ENCODE results near the gene PADI1.
A peak's percentile ranks its signal among the peaks of the same experiment; 100 is the strongest.
"Not testable (repeated sequence)": the region's sequence is repeated elsewhere in the genome, so short reads cannot be mapped to it uniquely, and the experiment has no call there.

Gene PADI1

GRCh38 chr1:17218939-17219338 is 14.0 kb downstream of the PADI1 start:
- no peak for DNase-seq

DNA sequence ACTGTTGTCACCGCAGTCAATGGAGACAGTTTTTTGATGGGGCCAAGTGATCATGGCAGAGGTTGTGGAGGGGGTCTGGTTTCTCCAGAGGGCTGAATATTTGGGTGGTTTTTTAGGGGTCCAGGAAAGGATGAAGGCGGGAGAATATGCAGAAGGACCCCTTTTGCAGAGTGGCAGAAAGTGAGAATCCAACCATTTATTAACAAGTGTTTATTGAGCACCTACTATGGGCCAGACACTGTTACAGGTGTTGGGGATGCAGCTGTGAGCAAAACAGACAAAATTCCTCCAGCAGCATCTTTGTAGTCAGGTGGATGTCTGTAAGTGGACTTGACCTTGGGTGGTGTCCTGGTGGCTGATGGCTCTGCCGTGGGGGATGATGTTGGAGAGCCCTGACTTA is 15.4 kb downstream of the PADI1 start:
- DNase-seq: no peak

GRCh38 chr1:17222557-17222956 is 17.6 kb downstream of the PADI1 start:
- no peak for DNase-seq

- DNase-seq: no peak
Observed at GRCh38 chr1:17224434-17224833, 19.5 kb downstream of the PADI1 start.

- no peak for DNase-seq
Observed at GRCh38 chr1:17225140-17225539, 20.2 kb downstream of the PADI1 start.

- DNase-seq: no peak
Observed at GRCh38 chr1:17227358-17227915, 22.5 kb downstream of the PADI1 start.

DNA sequence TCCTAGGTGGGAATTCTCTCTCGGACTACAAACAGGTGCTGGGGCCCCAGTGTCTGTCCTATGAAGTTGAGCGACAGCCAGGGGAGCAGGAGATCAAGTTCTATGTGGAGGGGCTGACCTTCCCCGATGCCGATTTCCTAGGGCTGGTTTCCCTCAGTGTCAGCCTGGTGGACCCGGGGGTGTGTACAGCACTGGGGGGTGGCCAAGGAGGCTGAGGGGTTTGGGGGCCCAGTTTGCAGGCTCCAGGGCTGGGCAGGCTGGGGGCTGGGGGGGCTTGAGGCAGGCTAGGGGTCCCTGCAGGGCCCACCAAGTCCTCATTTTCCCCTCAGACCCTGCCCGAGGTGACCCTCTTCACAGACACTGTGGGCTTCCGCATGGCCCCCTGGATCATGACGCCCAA is 23.7 kb downstream of the PADI1 start:
- no peak for DNase-seq

- DNase-seq: no peak
Observed at GRCh38 chr1:17229379-17229778, 24.5 kb downstream of the PADI1 start.

DNA sequence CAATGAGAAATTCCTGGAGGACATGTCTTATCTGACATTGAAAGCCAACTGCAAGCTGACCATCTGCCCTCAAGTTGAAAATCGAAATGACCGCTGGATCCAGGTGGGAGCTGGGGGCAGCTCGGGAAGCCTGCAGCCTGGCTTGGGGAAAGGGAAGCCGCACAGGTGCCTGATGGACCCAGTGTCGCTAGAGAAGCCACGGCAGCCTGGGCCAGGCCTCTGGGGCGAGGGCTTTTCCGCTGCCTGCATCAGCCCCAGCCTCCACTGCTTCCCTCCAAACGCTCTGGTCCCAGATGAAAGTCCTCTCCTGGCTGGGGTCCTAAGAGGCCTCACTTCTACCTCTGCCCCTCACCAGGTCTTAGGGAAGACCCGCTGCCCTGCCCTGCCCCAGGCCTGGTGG is 25.2 kb downstream of the PADI1 start:
- no peak for DNase-seq

DNA sequence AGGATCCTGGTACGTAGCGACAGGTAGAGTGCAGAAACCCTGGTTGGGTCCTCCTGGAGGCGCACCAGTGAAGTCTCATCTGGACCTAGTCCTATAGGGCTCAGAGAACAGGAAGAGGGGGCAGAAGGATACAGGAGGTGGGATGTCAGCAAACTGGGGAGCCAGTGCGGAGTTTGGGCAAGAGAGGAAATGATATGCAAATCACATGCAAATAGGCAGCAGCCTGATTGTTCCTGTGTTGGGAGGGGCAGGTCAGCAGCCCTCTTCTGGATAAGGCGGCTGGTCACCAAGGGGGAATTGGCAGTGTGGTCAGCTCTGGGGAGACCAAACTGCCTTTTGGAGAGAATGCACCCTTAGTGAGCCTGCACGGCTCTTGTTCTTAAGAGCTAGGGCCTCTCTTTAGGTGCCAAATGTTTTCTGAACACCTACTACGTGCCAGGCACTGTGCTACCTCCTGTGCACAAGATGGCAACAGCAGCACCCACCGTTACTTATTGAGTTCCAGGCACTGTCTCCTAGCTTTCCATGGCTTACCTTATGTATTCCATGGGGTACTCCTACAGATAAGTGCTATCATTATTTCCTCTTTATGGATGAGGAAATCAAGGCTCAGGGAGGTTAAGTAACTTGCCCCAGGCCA is 25.9 kb downstream of the PADI1 start:
- DNase-seq: no peak

DNA sequence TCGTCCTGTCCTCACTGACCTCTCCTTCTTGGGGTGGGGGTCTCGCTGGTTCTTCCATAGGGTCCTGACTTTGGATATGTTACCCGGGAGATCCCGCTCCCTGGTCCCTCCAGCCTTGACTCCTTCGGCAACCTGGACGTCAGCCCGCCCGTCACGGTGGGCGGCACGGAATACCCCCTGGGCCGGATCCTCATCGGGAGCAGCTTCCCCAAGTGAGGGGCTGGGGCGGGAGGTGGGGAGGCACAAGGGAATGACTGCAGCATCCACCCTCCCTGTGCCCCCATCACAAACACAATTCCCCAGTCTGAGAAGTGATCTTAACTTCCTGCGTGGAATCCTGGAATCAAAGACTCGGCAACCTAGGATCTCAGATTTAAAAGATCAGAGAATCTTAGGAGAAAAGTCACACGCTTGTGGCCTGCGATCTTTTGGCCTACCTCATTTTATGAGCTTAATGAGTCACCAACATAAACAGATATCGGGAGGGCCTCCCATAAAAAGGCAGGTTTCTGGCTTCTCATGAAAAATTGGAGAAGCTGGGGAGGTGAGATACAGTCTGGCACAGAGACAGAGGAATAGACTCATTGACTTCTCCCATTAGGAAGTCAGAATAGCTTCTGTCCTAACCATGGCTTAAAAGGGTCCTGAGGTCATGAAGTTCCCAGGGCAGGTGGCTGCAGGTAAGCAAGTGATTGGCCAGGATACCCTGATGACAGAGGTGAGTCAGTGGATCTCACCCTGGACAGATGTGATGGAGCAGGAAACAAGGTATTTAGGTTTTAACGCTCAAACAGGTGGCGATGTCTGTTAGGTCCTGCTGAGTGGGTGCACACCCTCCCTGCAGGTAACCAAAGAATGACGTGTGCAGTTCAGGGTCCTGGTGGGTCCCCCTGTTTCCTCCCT is 28.1 kb downstream of the PADI1 start:
- no peak for DNase-seq

DNA sequence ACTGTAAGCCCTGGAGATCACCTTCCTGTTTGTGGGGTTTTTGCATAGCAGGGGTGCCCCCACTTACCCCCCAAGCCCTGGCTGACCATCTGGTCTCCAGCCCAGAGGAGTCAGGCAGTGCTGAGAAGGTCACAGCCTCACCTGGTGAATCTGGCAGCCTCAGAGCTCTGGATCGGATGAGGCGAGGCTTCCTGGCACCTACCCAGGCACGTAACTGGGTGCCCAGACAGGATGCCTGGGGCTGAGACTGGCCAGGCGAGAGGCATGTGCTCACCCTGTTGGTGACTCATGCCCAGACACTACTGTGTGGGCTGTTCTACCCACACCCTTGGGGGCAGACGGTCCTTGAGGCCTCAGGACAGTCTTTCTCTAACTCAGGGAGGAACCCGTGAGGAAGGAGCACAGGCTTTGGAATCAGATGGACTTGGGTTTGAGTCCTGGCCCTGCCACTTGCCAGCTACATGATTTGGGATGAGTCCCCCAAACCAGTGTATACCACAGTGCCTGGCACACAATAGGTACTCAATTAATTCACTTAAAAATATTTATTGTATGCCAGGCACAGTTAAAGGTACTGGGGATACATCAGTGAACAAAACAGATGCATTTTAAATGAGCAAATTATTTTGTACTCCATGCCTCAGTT is 28.9 kb downstream of the PADI1 start:
- DNase-seq: no peak

DNA sequence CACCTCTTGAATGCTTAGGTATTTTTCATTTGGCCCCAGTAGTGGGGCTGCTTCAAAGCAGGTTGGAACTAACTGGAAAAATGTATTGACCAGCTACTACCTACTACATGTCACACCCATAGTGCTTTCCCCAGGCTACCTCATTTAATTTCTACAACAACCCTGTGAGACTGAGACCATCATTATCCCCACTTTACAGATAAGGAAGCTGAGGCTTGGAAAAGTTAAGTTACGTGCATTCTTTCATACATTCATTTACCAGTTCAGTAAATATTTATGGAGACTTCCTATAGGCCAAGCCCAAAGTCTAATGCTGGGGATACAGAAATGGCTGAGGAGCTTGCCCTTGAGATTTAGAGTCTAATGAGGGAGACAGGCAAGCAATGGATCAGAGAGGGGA is 29.5 kb downstream of the PADI1 start:
- no peak for DNase-seq

DNA sequence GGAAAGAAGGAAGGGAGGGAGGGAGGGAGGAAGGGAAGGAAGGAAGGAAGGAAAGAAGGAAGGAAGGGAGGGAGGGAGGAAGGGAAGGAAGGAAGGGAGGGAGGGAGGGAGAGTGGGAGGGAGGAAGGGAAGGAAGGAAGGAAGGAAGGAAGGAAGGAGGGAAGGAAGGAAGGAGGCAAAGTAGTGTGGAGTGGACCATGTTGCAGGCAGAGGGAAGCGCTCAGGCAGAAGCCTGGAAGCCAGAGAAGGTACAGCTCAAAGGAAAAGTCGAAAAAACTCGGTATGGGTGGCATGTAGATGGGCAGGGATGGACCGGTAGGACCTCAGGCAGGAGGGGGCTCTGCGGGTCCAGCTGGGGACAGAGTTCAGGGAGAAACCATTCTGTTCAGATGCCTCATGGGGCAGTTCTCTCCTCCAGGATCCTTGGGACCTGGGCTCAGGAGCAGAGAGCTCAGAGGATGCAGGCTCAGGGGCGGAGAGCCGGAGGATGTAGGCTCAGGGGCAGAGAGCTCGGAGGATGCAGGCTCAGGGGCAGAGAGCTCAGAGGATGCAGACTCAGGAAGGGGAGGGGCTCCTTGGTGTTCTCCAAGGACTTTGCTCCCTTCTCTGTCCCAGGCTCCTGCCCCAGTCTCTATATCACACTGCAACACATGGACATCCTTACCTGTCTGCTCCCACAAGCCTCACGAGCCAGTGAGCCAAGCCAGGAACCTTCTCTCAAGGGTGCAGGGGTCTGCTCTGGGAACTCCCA is 30.4 kb downstream of the PADI1 start:
- no peak for DNase-seq

DNA sequence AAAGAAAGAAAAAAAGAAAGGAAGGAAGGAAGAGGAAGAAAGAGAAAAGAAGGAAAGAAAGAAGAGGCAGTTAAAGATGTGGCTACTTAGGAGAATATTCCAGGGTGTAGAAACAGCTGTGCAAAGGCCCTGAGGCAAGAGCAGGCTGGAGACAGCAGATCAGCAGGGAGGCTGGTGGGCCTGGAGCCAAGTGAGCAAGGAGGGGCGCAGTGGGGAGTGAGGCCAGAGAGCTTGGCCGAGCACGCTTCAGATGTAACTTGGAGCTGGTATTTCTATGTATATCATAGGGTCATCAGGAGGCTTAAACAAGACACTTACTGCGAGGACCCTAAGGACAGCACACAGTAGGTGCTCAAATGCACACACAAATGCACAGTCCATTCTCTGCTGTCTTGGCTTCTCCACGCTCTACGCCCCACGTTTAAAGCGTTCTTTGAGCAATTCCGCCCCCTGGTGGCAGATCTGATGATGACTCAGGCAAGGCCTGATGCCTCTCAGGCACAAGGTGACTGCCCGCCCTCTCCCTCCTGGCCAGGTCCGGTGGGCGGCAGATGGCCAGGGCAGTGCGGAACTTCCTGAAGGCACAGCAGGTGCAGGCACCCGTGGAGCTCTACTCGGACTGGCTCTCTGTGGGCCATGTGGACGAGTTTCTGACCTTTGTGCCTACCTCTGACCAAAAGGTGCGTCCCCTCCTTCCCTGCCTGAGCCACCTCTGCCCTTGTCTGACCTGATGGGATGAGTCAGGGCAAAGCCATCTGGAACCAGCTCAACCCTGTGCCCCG is 32.0 kb downstream of the PADI1 start:
- peak; percentile 79 for DNase-seq

DNA sequence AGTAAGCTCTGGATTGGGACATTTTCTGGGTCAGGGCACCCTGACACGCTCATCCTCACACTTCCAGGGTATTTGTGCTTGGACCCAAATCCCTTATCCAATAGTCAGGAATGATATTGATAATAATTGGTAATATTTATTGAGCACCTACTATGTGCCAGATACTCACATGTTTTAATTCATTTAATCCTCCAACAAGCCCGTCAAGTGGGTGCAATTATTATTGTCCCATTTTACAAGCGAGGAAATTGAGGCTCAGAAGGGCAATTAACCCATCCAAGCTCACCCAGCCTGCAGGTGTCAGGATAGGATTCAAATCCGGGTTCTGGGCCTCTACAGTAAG is 32.6 kb downstream of the PADI1 start:
- no peak for DNase-seq

DNA sequence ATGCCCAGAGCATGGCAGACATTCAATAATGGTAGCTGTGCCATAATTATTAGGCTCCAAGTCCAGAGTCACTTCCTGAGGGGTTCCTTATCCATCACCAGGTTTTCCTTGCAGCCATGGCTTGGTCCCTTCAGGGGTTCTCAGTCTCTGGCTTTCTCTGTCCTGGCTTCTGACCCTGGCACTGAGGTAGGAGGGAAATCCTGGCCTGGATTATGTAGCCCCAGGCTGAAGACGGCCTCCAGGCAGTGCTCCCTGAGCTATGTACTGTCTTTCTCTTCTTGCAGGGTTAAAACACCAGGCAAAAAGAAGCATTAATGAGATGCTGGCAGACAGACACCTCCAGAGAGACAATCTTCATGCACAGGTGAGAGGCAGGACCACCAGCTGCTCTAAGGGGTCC is 34.5 kb downstream of the PADI1 start:
- DNase-seq: peak; percentile 72

- DNase-seq: not testable (repeated sequence)
Observed at GRCh38 chr1:17241011-17241779, 36.3 kb downstream of the PADI1 start.

DNA sequence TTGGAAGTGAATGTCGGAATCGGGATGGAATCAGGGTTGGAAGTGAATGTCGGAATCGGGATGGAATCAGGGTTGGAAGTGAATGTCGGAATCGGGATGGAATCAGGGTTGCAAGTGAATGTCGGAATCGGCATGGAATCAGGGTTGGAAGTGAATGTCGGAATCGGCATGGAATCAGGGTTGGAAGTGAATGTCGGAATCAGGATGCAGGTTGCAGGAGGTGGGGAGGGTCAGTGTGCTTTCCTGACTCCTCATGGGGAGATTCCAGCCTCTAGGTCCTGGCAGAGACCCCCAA is 36.8 kb downstream of the PADI1 start:
- DNase-seq: not testable (repeated sequence)

DNA sequence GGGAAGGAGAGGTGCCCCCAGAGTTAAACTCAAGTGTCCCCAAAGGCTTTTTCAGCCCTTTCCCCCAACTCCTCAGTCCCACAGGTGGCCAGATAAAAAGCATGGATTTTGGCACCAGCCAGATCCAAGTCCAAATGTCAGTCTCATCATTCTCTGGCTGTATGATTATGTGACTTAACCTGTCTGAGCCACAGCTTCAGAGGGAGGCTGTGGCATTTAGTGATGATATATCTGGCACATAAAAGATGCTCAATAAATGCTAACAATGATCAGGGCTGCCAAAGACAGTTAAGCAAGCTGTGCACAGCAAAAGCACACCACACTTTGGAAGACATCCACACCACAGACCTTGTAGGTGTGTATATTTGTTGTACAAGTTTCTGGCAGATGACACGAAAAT is 38.3 kb downstream of the PADI1 start:
- no peak for DNase-seq
